OCI-LY7 (cell line): ENCODE measurements around the gene DMC1. TPM values are rescaled to one million over a fixed set of nuclear protein-coding genes. Genes with fewer than 3 reads are reported as not detected.

Experiments used
- BruUV-seq: library from RNA; stranded (reverse); fragments of 400-500 nt; replicated peaks from 2 replicates; lab custom pipeline; 2021; lab: Mats Ljungman, UMichigan
- CTCF ChIA-PET: fragments of 300-600 bp; sonication (Branson Sonifier 250); formaldehyde crosslinking; loops from one replicate; lab custom pipeline; 2022; ENCODE audit warnings: antibody characterized with exemption; ENCODE audit not compliant: unreplicated experiment; lab: Charles Lee
- POLR2A ChIA-PET: fragments of 300-600 bp; sonication (Branson Sonifier 250); formaldehyde crosslinking; loops from one replicate; lab custom pipeline; 2022; ENCODE audit warnings: antibody characterized with exemption; lab: Charles Lee
- DNase-seq: peaks from one replicate; pipeline ENCODE4 v3.0.0-alpha.2; 2015; ENCODE audit warnings: low spot score
- H2AFZ ChIP-seq: fragments of 200-600 bp; sonication (generic), shearing (Covaris generic); 2 replicates; pipeline ENCODE4 v1.6.1; 2014; ENCODE audit warnings: mild to moderate bottlenecking, antibody characterized with exemption, low read length, moderate library complexity
- H3K27ac ChIP-seq: fragments of 200-600 bp; sonication (generic); 2 replicates; pipeline ENCODE4 v1.5.1; 2014; ENCODE audit warnings: mixed run types, low read depth, mild to moderate bottlenecking, moderate library complexity, low read length, inconsistent platforms; ENCODE audit not compliant: poor library complexity, severe bottlenecking
- H3K36me3 ChIP-seq: fragments of 200-600 bp; sonication (generic); 2 replicates; pipeline ENCODE4 v1.6.1; 2014; ENCODE audit warnings: mild to moderate bottlenecking, antibody characterized with exemption, low read length, moderate library complexity, mixed read lengths; ENCODE audit not compliant: insufficient read depth
- H3K4me1 ChIP-seq: fragments of 200-600 bp; sonication (generic); 2 replicates; pipeline ENCODE4 v1.5.1; 2014; ENCODE audit warnings: mild to moderate bottlenecking, low read length; ENCODE audit not compliant: insufficient read depth, poor library complexity, severe bottlenecking
- H3K4me2 ChIP-seq: fragments of 200-600 bp; sonication (generic); 2 replicates; pipeline ENCODE4 v1.6.1; 2014; ENCODE audit warnings: mild to moderate bottlenecking, low read length
- H3K4me3 ChIP-seq: fragments of 200-600 bp; sonication (generic); 2 replicates; pipeline ENCODE4 v1.5.1; 2014; ENCODE audit warnings: mild to moderate bottlenecking, low read depth, low read length; ENCODE audit not compliant: poor library complexity, severe bottlenecking
- H3K79me2 ChIP-seq: fragments of 200-600 bp; sonication (generic); 2 replicates; pipeline ENCODE4 v1.6.1; 2016; ENCODE audit warnings: low read depth, mild to moderate bottlenecking, low read length, moderate library complexity, mixed read lengths; ENCODE audit not compliant: insufficient read depth
- H3K9me2 ChIP-seq: fragments of 200-600 bp; sonication (generic); 2 replicates; pipeline ENCODE4 v1.6.1; 2016; ENCODE audit warnings: mild to moderate bottlenecking, low read length, mixed read lengths; ENCODE audit not compliant: insufficient read depth
- H3K9me3 ChIP-seq: fragments of 200-600 bp; sonication (generic); 2 replicates; pipeline ENCODE4 v1.6.1; 2014; ENCODE audit warnings: mild to moderate bottlenecking, mixed run types, low read length, mixed read lengths
- H4K20me1 ChIP-seq: fragments of 200-600 bp; sonication (generic); 2 replicates; pipeline ENCODE4 v1.6.1; 2014; ENCODE audit warnings: mild to moderate bottlenecking, antibody characterized with exemption, low read length, moderate library complexity, mixed read lengths; ENCODE audit not compliant: insufficient read depth
- EZH2phosphoT487 ChIP-seq: fragments of 200-600 bp; sonication (generic); IDR thresholded peaks from 2 replicates; pipeline ENCODE4 v1.6.1; 2018; ENCODE audit warnings: low read depth, borderline replicate concordance, mild to moderate bottlenecking, mixed run types, antibody characterized with exemption, low read length, moderate library complexity, mixed read lengths
- intact Hi-C: fragments of 100-400 bp; cut with micrococcal nuclease; formaldehyde crosslinking; loops from one replicate; pipeline ENCODE4 v1.10.0; 2022; ENCODE audit not compliant: unreplicated experiment
- total RNA-seq, 2 experiments: library from RNA; depleted of rRNA in 1 of 2; stranded (reverse); fragments of >200 nt in 1 of 2; shearing (Covaris generic) in 1 of 2; gene quantifications; 2 replicates each; pipeline ENCODE4 v1.2.3, GENCODE V29; 2014 to 2022
- TF ChIP-seq, protein P1 (sequence below): fragments of 200-600 bp; sonication (generic); conservative IDR thresholded peaks from 2 replicates; pipeline ENCODE4 v1.5.1; 2014; ENCODE audit warnings: mild to moderate bottlenecking, antibody characterized with exemption, low read length, moderate library complexity, mixed read lengths

Gene DMC1
- total RNA-seq, 2 experiments from 2014 or later, result 40.6 to 44.3 TPM

DNA sequence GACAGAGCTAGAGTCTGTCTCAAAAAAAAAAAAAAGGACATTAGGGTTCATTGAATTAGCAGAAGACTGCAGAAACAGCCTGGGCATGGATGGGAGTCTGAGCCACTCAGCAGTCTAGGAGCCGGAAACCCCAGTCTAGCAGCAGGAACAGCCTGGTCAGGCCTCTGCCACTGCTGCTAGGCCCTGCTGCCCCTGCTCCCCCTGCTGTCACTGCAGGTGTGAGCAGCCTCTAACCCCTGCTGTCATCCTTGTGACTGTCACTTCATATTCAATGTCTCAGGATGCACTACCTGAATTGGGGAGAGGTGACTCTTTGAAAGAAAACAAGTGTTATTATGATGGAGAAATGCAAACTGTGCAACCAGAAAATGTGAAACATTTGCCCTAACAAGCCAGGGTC, 56.9 kb downstream of the DMC1 start:
- no peaks in the 10 kb centered on the region for H3K9me3 ChIP-seq
- no peak for TF ChIP-seq EZH2phosphoT487
- TF ChIP-seq, protein P1, sequence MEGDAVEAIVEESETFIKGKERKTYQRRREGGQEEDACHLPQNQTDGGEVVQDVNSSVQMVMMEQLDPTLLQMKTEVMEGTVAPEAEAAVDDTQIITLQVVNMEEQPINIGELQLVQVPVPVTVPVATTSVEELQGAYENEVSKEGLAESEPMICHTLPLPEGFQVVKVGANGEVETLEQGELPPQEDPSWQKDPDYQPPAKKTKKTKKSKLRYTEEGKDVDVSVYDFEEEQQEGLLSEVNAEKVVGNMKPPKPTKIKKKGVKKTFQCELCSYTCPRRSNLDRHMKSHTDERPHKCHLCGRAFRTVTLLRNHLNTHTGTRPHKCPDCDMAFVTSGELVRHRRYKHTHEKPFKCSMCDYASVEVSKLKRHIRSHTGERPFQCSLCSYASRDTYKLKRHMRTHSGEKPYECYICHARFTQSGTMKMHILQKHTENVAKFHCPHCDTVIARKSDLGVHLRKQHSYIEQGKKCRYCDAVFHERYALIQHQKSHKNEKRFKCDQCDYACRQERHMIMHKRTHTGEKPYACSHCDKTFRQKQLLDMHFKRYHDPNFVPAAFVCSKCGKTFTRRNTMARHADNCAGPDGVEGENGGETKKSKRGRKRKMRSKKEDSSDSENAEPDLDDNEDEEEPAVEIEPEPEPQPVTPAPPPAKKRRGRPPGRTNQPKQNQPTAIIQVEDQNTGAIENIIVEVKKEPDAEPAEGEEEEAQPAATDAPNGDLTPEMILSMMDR, result peak; percentile 74
- CTCF ChIA-PET, result no interaction called here
- POLR2A ChIA-PET, result no interaction called here
- no peaks in the 10 kb centered on the region for H3K9me2 ChIP-seq
- no peaks in the 10 kb centered on the region for H4K20me1 ChIP-seq
- intact Hi-C loops, result loop anchor here (2.0 kb wide), 1 partner anchor 458 kb away; no protein-coding TSS in a partner anchor
- H3K79me2 ChIP-seq, result no peaks in the 10 kb centered on the region
- H3K4me3 ChIP-seq, result no peak overlapping the region
- no peak overlapping the region for H3K4me2 ChIP-seq
- no peak overlapping the region for H2AFZ ChIP-seq
- no TSS peak for BruUV-seq
- peaks cover 4% of the 10 kb centered on the region for H3K4me1 ChIP-seq
- H3K27ac ChIP-seq, result no peak overlapping the region
- peak; percentile 75 for DNase-seq
- no peaks in the 10 kb centered on the region for H3K36me3 ChIP-seq

DNA sequence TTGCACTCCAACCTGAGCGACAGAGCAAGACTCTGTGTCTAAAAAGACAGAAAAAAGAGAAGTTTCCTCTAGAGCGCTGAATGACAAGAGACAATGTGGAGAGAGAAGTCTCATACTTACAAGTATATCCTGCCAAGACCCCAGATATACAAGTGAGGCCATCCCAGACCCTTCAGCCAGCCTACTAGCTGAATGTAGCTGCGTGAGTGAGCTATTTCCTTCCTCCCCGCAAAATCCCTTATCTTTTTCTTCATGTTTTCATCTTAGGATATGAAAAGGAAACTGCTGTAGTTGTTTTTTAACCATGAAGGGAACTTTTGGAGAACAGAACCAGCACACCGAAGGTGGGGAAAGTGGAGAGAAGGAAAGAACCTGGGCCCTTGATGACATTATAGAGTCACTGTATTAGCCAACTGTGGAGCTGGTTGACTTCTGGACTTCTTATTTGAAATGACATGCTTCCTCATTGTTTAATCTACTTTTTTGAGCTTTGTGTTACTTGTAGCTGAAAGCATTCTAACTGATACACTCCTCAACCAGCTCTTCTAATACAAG, 59.5 kb downstream of the DMC1 start:
- Histone ChIP-seq H4K20me1 (no peaks in the 10 kb centered on the region), H3K9me2 (no peaks in the 10 kb centered on the region), H3K27ac (no peak overlapping the region), H3K4me2 (no peak overlapping the region), H3K4me3 (no peak overlapping the region), H3K9me3 (no peaks in the 10 kb centered on the region), H3K79me2 (peaks cover 5% of the 10 kb centered on the region), H3K4me1 (peaks cover 14% of the 10 kb centered on the region), H2AFZ (no peak overlapping the region), H3K36me3 (no peaks in the 10 kb centered on the region)
- TF ChIP-seq EZH2phosphoT487, result no peak
- TF ChIP-seq, protein P1, result no peak
- POLR2A ChIA-PET, result interaction anchor here (0.9 to 1.0 kb wide), 2 partner anchors 13 to 45 kb away, joined by 3 to 4 read pairs; no protein-coding TSS in a partner anchor
- BruUV-seq, result no TSS peak
- no peak for DNase-seq
- intact Hi-C loops, result no loop called here
- CTCF ChIA-PET, result no interaction called here
